Measurements from ENCODE around the gene LRRIQ4.

DNA sequence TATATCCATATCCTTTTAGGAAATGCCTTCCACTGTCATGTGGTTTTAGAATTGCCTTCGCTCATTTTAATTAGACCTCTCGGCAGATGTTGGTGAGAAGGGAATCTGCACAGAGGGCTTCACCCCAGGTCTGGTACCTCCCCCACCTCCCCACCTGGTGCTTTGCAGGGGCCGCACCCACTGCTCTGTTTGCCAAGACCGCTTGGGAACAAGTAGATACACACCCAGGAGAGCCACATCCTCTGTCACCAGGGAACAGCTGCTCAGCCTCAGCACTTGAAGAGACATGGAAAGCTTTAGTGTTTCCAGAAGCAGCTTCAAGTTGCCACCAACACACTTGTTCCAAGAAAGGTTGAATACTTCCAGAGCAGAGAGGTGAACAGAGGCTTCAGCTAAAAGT is 35.2 kb downstream of the LRRIQ4 start:
- TF ChIP-seq ZC3H10 (CRISPR knock-in tag; IDR thresholded peaks at IDR 0.05) (no peak), ARNTL (CRISPR knock-in tag; IDR thresholded peaks at IDR 0.05; ENCODE audit: borderline replicate concordance, low read depth) (no peak), ZNF8 (CRISPR knock-in tag; IDR thresholded peaks at IDR 0.05) (no peak), TOX (CRISPR knock-in tag; IDR thresholded peaks at IDR 0.05; ENCODE audit: borderline replicate concordance) (no peak), PPARA (CRISPR knock-in tag; IDR thresholded peaks at IDR 0.05; ENCODE audit: borderline replicate concordance) (no peak), ZFP3 (CRISPR knock-in tag; IDR thresholded peaks at IDR 0.05) (no peak), ZNF70 (CRISPR knock-in tag; IDR thresholded peaks at IDR 0.05) (no peak), CSDC2 (CRISPR knock-in tag; IDR thresholded peaks at IDR 0.05) (no peak)
- TF ChIP-seq, protein P1, sequence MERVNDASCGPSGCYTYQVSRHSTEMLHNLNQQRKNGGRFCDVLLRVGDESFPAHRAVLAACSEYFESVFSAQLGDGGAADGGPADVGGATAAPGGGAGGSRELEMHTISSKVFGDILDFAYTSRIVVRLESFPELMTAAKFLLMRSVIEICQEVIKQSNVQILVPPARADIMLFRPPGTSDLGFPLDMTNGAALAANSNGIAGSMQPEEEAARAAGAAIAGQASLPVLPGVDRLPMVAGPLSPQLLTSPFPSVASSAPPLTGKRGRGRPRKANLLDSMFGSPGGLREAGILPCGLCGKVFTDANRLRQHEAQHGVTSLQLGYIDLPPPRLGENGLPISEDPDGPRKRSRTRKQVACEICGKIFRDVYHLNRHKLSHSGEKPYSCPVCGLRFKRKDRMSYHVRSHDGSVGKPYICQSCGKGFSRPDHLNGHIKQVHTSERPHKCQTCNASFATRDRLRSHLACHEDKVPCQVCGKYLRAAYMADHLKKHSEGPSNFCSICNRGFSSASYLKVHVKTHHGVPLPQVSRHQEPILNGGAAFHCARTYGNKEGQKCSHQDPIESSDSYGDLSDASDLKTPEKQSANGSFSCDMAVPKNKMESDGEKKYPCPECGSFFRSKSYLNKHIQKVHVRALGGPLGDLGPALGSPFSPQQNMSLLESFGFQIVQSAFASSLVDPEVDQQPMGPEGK (CRISPR knock-in tag; IDR thresholded peaks at IDR 0.05; ENCODE audit: borderline replicate concordance): no peak
